ENCODE results near the gene VPS37C.

Gene VPS37C

GRCh38 chr11:61092908-61093763 is 68.1 kb downstream of the VPS37C start:
- H3K27ac ChIP-seq, result no peak overlapping the region
- no peak for TF ChIP-seq CTCF (conservative IDR thresholded peaks at IDR 0.05)

- no peak for TF ChIP-seq CTCF (conservative IDR thresholded peaks at IDR 0.05)
- H3K27ac ChIP-seq, result no peak overlapping the region
These were observed 68.9 kb downstream of the VPS37C start for GRCh38 chr11:61092280-61092766.

GRCh38 chr11:61091373-61092279 is 69.6 kb downstream of the VPS37C start:
- no peak overlapping the region for H3K27ac ChIP-seq
- no peak for TF ChIP-seq CTCF (conservative IDR thresholded peaks at IDR 0.05)

GRCh38 chr11:61090982-61091372 is 70.2 kb downstream of the VPS37C start:
- no peak for TF ChIP-seq CTCF (conservative IDR thresholded peaks at IDR 0.05)
- H3K27ac ChIP-seq, result no peak overlapping the region

- TF ChIP-seq CTCF (conservative IDR thresholded peaks at IDR 0.05), result no peak
- H3K27ac ChIP-seq, result no peak overlapping the region
These were observed 70.7 kb downstream of the VPS37C start for GRCh38 chr11:61090521-61090920.

GRCh38 chr11:61089806-61090491 is 71.3 kb downstream of the VPS37C start:
- TF ChIP-seq CTCF (conservative IDR thresholded peaks at IDR 0.05), result no peak

More at GRCh38 chr11:61089806-61090491, 71.3 kb downstream of the VPS37C start:
- H3K27ac ChIP-seq, result no peak overlapping the region

Data from VCaP (cell line).